ENCODE data around the gene TAF1C.

The TAF1C gene

GRCh38 chr16:84186685-84187437 is at the start of gene TAF1C:
Gene TAF1C (minus strand): TSS chr16:84187057. CDS start chr16:84184988, 2,069 bp downstream.
- Histone ChIP-seq H3K27ac (ENCODE audit: low read depth, low read length) (peak within 1 kb of the TSS; percentile 96), H3K36me3 (ENCODE audit: insufficient read depth, low read length) (peaks cover 12% of the 10 kb centered on the region), H3K9me3 (ENCODE audit: low read length) (no peaks in the 10 kb centered on the region), H3K4me3 (ENCODE audit: low read depth in 1 of 2, low read length in 2 of 2) (peak within 1 kb of the TSS; percentile 91 to 93), H3K27me3 (ENCODE audit: control insufficient read depth in 1 of 2, insufficient read depth in 2 of 2, low read length in 2 of 2) (no peaks in the 10 kb centered on the region), H3K9ac (ENCODE audit: low read length) (peak within 1 kb of the TSS; percentile 92), H3K4me1 (ENCODE audit: insufficient read depth, low read length) (peaks cover 7% of the 10 kb centered on the region)

- no peaks in the 10 kb centered on the region for H3K36me3 ChIP-seq (ENCODE audit: insufficient read depth, low read length)
- no peak overlapping the region for H3K4me3 ChIP-seq (ENCODE audit: low read depth in 1 of 2, low read length in 2 of 2)
- no peaks in the 10 kb centered on the region for H3K27me3 ChIP-seq (ENCODE audit: control insufficient read depth in 1 of 2, insufficient read depth in 2 of 2, low read length in 2 of 2)
- H3K27ac ChIP-seq (ENCODE audit: low read depth, low read length) = peak overlapping the region; percentile 67
- H3K9ac ChIP-seq (ENCODE audit: low read length) = no peak overlapping the region
- H3K9me3 ChIP-seq (ENCODE audit: low read length) = no peaks in the 10 kb centered on the region
- peaks cover 8% of the 10 kb centered on the region for H3K4me1 ChIP-seq (ENCODE audit: insufficient read depth, low read length)
Observed at GRCh38 chr16:84234321-84235241, 47.7 kb upstream of the TAF1C start.

GRCh38 chr16:84233748-84234147 is 46.9 kb upstream of the TAF1C start:
- Histone ChIP-seq H3K4me3 (ENCODE audit: low read depth in 1 of 2, low read length in 2 of 2) (no peak overlapping the region), H3K9ac (ENCODE audit: low read length) (no peak overlapping the region), H3K27ac (ENCODE audit: low read depth, low read length) (no peak overlapping the region), H3K4me1 (ENCODE audit: insufficient read depth, low read length) (peaks cover 8% of the 10 kb centered on the region), H3K36me3 (ENCODE audit: insufficient read depth, low read length) (no peaks in the 10 kb centered on the region), H3K9me3 (ENCODE audit: low read length) (no peaks in the 10 kb centered on the region), H3K27me3 (ENCODE audit: control insufficient read depth in 1 of 2, insufficient read depth in 2 of 2, low read length in 2 of 2) (no peaks in the 10 kb centered on the region)

- no peaks in the 10 kb centered on the region for H3K9me3 ChIP-seq (ENCODE audit: low read length)
- no peak overlapping the region for H3K27ac ChIP-seq (ENCODE audit: low read depth, low read length)
- H3K4me1 ChIP-seq (ENCODE audit: insufficient read depth, low read length) = peaks cover 14% of the 10 kb centered on the region
- no peak overlapping the region for H3K9ac ChIP-seq (ENCODE audit: low read length)
- no peaks in the 10 kb centered on the region for H3K36me3 ChIP-seq (ENCODE audit: insufficient read depth, low read length)
- no peak overlapping the region for H3K4me3 ChIP-seq (ENCODE audit: low read depth in 1 of 2, low read length in 2 of 2)
- H3K27me3 ChIP-seq (ENCODE audit: control insufficient read depth in 1 of 2, insufficient read depth in 2 of 2, low read length in 2 of 2) = no peaks in the 10 kb centered on the region
Observed at GRCh38 chr16:84232969-84233368, 46.1 kb upstream of the TAF1C start.

GRCh38 chr16:84232060-84232459 is 45.2 kb upstream of the TAF1C start:
- Histone ChIP-seq H3K9me3 (ENCODE audit: low read length) (no peaks in the 10 kb centered on the region), H3K4me3 (ENCODE audit: low read depth in 1 of 2, low read length in 2 of 2) (no peak overlapping the region), H3K36me3 (ENCODE audit: insufficient read depth, low read length) (no peaks in the 10 kb centered on the region), H3K9ac (ENCODE audit: low read length) (no peak overlapping the region), H3K27ac (ENCODE audit: low read depth, low read length) (no peak overlapping the region), H3K27me3 (ENCODE audit: control insufficient read depth in 1 of 2, insufficient read depth in 2 of 2, low read length in 2 of 2) (no peaks in the 10 kb centered on the region), H3K4me1 (ENCODE audit: insufficient read depth, low read length) (peaks cover 16% of the 10 kb centered on the region)

GRCh38 chr16:84229471-84229870 is 42.6 kb upstream of the TAF1C start:
- Histone ChIP-seq H3K27ac (ENCODE audit: low read depth, low read length) (no peak overlapping the region), H3K27me3 (ENCODE audit: control insufficient read depth in 1 of 2, insufficient read depth in 2 of 2, low read length in 2 of 2) (no peaks in the 10 kb centered on the region), H3K9ac (ENCODE audit: low read length) (no peak overlapping the region), H3K36me3 (ENCODE audit: insufficient read depth, low read length) (no peaks in the 10 kb centered on the region), H3K4me3 (ENCODE audit: low read depth in 1 of 2, low read length in 2 of 2) (no peak overlapping the region), H3K9me3 (ENCODE audit: low read length) (no peaks in the 10 kb centered on the region), H3K4me1 (ENCODE audit: insufficient read depth, low read length) (peaks cover 8% of the 10 kb centered on the region)

- Histone ChIP-seq H3K4me3 (ENCODE audit: low read depth in 1 of 2, low read length in 2 of 2) (no peak overlapping the region), H3K9me3 (ENCODE audit: low read length) (no peaks in the 10 kb centered on the region), H3K36me3 (ENCODE audit: insufficient read depth, low read length) (no peaks in the 10 kb centered on the region), H3K27ac (ENCODE audit: low read depth, low read length) (no peak overlapping the region), H3K4me1 (ENCODE audit: insufficient read depth, low read length) (peaks cover 8% of the 10 kb centered on the region), H3K27me3 (ENCODE audit: control insufficient read depth in 1 of 2, insufficient read depth in 2 of 2, low read length in 2 of 2) (no peaks in the 10 kb centered on the region), H3K9ac (ENCODE audit: low read length) (no peak overlapping the region)
Observed at GRCh38 chr16:84228256-84228838, 41.5 kb upstream of the TAF1C start.

GRCh38 chr16:84227548-84227947 is 40.7 kb upstream of the TAF1C start:
- H3K36me3 ChIP-seq (ENCODE audit: insufficient read depth, low read length) = no peaks in the 10 kb centered on the region
- H3K27ac ChIP-seq (ENCODE audit: low read depth, low read length) = no peak overlapping the region
- no peak overlapping the region for H3K4me3 ChIP-seq (ENCODE audit: low read depth in 1 of 2, low read length in 2 of 2)

GRCh38 chr16:84226026-84226425 is 39.2 kb upstream of the TAF1C start:
- Histone ChIP-seq H3K27me3 (ENCODE audit: control insufficient read depth in 1 of 2, insufficient read depth in 2 of 2, low read length in 2 of 2) (no peaks in the 10 kb centered on the region), H3K4me1 (ENCODE audit: insufficient read depth, low read length) (peaks cover 8% of the 10 kb centered on the region), H3K36me3 (ENCODE audit: insufficient read depth, low read length) (no peaks in the 10 kb centered on the region), H3K9me3 (ENCODE audit: low read length) (no peaks in the 10 kb centered on the region), H3K9ac (ENCODE audit: low read length) (no peak overlapping the region), H3K4me3 (ENCODE audit: low read depth in 1 of 2, low read length in 2 of 2) (no peak overlapping the region), H3K27ac (ENCODE audit: low read depth, low read length) (no peak overlapping the region)

More at GRCh38 chr16:84227548-84227947, 40.7 kb upstream of the TAF1C start:
- no peaks in the 10 kb centered on the region for H3K27me3 ChIP-seq (ENCODE audit: control insufficient read depth in 1 of 2, insufficient read depth in 2 of 2, low read length in 2 of 2)
- no peaks in the 10 kb centered on the region for H3K9me3 ChIP-seq (ENCODE audit: low read length)
- H3K4me1 ChIP-seq (ENCODE audit: insufficient read depth, low read length) = peaks cover 8% of the 10 kb centered on the region
- no peak overlapping the region for H3K9ac ChIP-seq (ENCODE audit: low read length)

GRCh38 chr16:84225571-84225970 is 38.7 kb upstream of the TAF1C start:
- no peak overlapping the region for H3K9ac ChIP-seq (ENCODE audit: low read length)
- no peaks in the 10 kb centered on the region for H3K27me3 ChIP-seq (ENCODE audit: control insufficient read depth in 1 of 2, insufficient read depth in 2 of 2, low read length in 2 of 2)
- no peaks in the 10 kb centered on the region for H3K36me3 ChIP-seq (ENCODE audit: insufficient read depth, low read length)
- no peak overlapping the region for H3K4me3 ChIP-seq (ENCODE audit: low read depth in 1 of 2, low read length in 2 of 2)
- H3K9me3 ChIP-seq (ENCODE audit: low read length) = no peaks in the 10 kb centered on the region
- H3K4me1 ChIP-seq (ENCODE audit: insufficient read depth, low read length) = peaks cover 8% of the 10 kb centered on the region
- H3K27ac ChIP-seq (ENCODE audit: low read depth, low read length) = no peak overlapping the region

- H3K27ac ChIP-seq (ENCODE audit: low read depth, low read length) = no peak overlapping the region
- H3K36me3 ChIP-seq (ENCODE audit: insufficient read depth, low read length) = no peaks in the 10 kb centered on the region
Observed at GRCh38 chr16:84225126-84225525, 38.3 kb upstream of the TAF1C start.

More at GRCh38 chr16:84225126-84225525, 38.3 kb upstream of the TAF1C start:
- no peak overlapping the region for H3K9ac ChIP-seq (ENCODE audit: low read length)
- no peaks in the 10 kb centered on the region for H3K9me3 ChIP-seq (ENCODE audit: low read length)
- H3K4me1 ChIP-seq (ENCODE audit: insufficient read depth, low read length) = peaks cover 8% of the 10 kb centered on the region
- H3K27me3 ChIP-seq (ENCODE audit: control insufficient read depth in 1 of 2, insufficient read depth in 2 of 2, low read length in 2 of 2) = no peaks in the 10 kb centered on the region
- H3K4me3 ChIP-seq (ENCODE audit: low read depth in 1 of 2, low read length in 2 of 2) = no peak overlapping the region

Data from muscle layer of colon (tissue), 2 donors.